Duodenal mucosa (tissue), 2 donors: ENCODE measurements around the gene FANK1.
"Not testable (repeated sequence)": the region's sequence is repeated elsewhere in the genome, so short reads cannot be mapped to it uniquely, and the experiment has no call there.

Experiments
- H3K27ac ChIP-seq: one replicate; pipeline ENCODE4 v1.7.0; 2013; ENCODE audit warnings: low read depth, low read length
- H3K27me3 ChIP-seq, 2 donors: one replicate each; pipeline ENCODE4 v1.7.0; 2013; ENCODE audit warnings: low read length in 2 of 2, control low read depth in 1 of 2; ENCODE audit not compliant: insufficient read depth in 2 of 2, control insufficient read depth in 1 of 2
- H3K36me3 ChIP-seq, 2 donors: one replicate each; pipeline ENCODE4 v1.7.0; 2013; ENCODE audit warnings: low read length in 2 of 2, control low read depth in 1 of 2; ENCODE audit not compliant: insufficient read depth in 2 of 2, control insufficient read depth in 1 of 2
- H3K4me1 ChIP-seq, 2 donors: one replicate each; pipeline ENCODE4 v1.7.0; 2013; ENCODE audit warnings: low read length in 2 of 2, control low read depth in 1 of 2; ENCODE audit not compliant: insufficient read depth in 2 of 2, control insufficient read depth in 1 of 2
- H3K4me3 ChIP-seq, 2 donors: one replicate each; pipeline ENCODE4 v1.7.0; 2013; ENCODE audit warnings: low read length in 2 of 2, low read depth in 1 of 2
- H3K9ac ChIP-seq, 2 donors: one replicate each; pipeline ENCODE4 v1.7.0; 2013; ENCODE audit warnings: low read length in 2 of 2, low read depth in 1 of 2
- H3K9me3 ChIP-seq, 2 donors: one replicate each; pipeline ENCODE4 v1.7.0; 2013; ENCODE audit warnings: low read length in 2 of 2, control low read depth in 1 of 2; ENCODE audit not compliant: control insufficient read depth in 1 of 2

Gene FANK1

GRCh38 chr10:125908813-125909212, 12.4 kb downstream of the FANK1 start:
- H3K9ac ChIP-seq, H3K9me3 ChIP-seq, H3K27ac ChIP-seq, H3K27me3 ChIP-seq, H3K36me3 ChIP-seq, H3K4me3 ChIP-seq: not testable (repeated sequence)
- peaks cover 12 to 17% of the 10 kb centered on the region in 2 donors for H3K4me1 ChIP-seq

- not testable (repeated sequence) for H3K36me3 ChIP-seq, H3K27ac ChIP-seq, H3K27me3 ChIP-seq
Observed at GRCh38 chr10:125909491-125909890, 13.1 kb downstream of the FANK1 start.

GRCh38 chr10:125911145-125911544, 14.8 kb downstream of the FANK1 start:
- Histone ChIP-seq H3K27me3 (no peaks in the 10 kb centered on the region), H3K27ac (no peak overlapping the region), H3K36me3 (no peaks in the 10 kb centered on the region)

More at GRCh38 chr10:125909491-125909890, 13.1 kb downstream of the FANK1 start:
- peaks cover 12 to 17% of the 10 kb centered on the region in 2 donors for H3K4me1 ChIP-seq
- H3K9me3 ChIP-seq, H3K4me3 ChIP-seq, H3K9ac ChIP-seq: not testable (repeated sequence)

GRCh38 chr10:125911990-125912389, 15.6 kb downstream of the FANK1 start:
- Histone ChIP-seq H3K27me3 (no peaks in the 10 kb centered on the region), H3K9ac (no peak overlapping the region), H3K4me1 (peaks cover 12 to 17% of the 10 kb centered on the region in 2 donors), H3K27ac (peak overlapping the region; percentile 10), H3K9me3 (peaks cover 0 to 2% of the 10 kb centered on the region in 2 donors), H3K36me3 (no peaks in the 10 kb centered on the region), H3K4me3 (peak overlapping the region in 1 of 2 donors; percentile 21)

More at GRCh38 chr10:125911145-125911544, 14.8 kb downstream of the FANK1 start:
- Histone ChIP-seq H3K9ac (no peak overlapping the region), H3K4me1 (peaks cover 12 to 17% of the 10 kb centered on the region in 2 donors), H3K9me3 (peaks cover 0 to 2% of the 10 kb centered on the region in 2 donors), H3K4me3 (no peak overlapping the region)

- H3K9ac ChIP-seq, H3K4me3 ChIP-seq, H3K9me3 ChIP-seq, H3K36me3 ChIP-seq, H3K27me3 ChIP-seq, H3K27ac ChIP-seq: not testable (repeated sequence)
- H3K4me1 ChIP-seq = peaks cover 8 to 17% of the 10 kb centered on the region in 2 donors
Observed at GRCh38 chr10:125913277-125913676, 16.9 kb downstream of the FANK1 start.

GRCh38 chr10:125916977-125917376, 20.6 kb downstream of the FANK1 start:
- Histone ChIP-seq H3K9ac (no peak overlapping the region), H3K4me1 (peaks cover 8 to 9% of the 10 kb centered on the region in 2 donors), H3K9me3 (no peaks in the 10 kb centered on the region), H3K27ac (no peak overlapping the region), H3K36me3 (no peaks in the 10 kb centered on the region), H3K4me3 (no peak overlapping the region), H3K27me3 (no peaks in the 10 kb centered on the region)

- not testable (repeated sequence) for H3K9ac ChIP-seq, H3K27ac ChIP-seq, H3K4me1 ChIP-seq, H3K9me3 ChIP-seq, H3K36me3 ChIP-seq, H3K4me3 ChIP-seq, H3K27me3 ChIP-seq
Observed at GRCh38 chr10:125917704-125918361, 21.5 kb downstream of the FANK1 start.

GRCh38 chr10:125921643-125922306, 25.4 kb downstream of the FANK1 start:
- H3K4me1 ChIP-seq, H3K9ac ChIP-seq, H3K27ac ChIP-seq, H3K27me3 ChIP-seq, H3K9me3 ChIP-seq, H3K4me3 ChIP-seq, H3K36me3 ChIP-seq: not testable (repeated sequence)

- H3K9ac ChIP-seq = no peak overlapping the region
- H3K27me3 ChIP-seq = no peaks in the 10 kb centered on the region
- no peaks in the 10 kb centered on the region for H3K9me3 ChIP-seq
- no peaks in the 10 kb centered on the region for H3K36me3 ChIP-seq
- H3K4me3 ChIP-seq = no peak overlapping the region
- H3K27ac ChIP-seq = no peak overlapping the region
- peaks cover 4 to 6% of the 10 kb centered on the region in 2 donors for H3K4me1 ChIP-seq
Observed at GRCh38 chr10:125925262-125925834, 29.0 kb downstream of the FANK1 start.

GRCh38 chr10:125926247-125926646, 29.9 kb downstream of the FANK1 start:
- no peaks in the 10 kb centered on the region for H3K9me3 ChIP-seq
- no peaks in the 10 kb centered on the region for H3K36me3 ChIP-seq
- H3K4me1 ChIP-seq = peaks cover 4 to 6% of the 10 kb centered on the region in 2 donors
- no peak overlapping the region for H3K4me3 ChIP-seq
- H3K27me3 ChIP-seq = no peaks in the 10 kb centered on the region
- H3K9ac ChIP-seq = no peak overlapping the region
- H3K27ac ChIP-seq = no peak overlapping the region
